ENCODE measurements around the gene ELAC2.

DNA sequence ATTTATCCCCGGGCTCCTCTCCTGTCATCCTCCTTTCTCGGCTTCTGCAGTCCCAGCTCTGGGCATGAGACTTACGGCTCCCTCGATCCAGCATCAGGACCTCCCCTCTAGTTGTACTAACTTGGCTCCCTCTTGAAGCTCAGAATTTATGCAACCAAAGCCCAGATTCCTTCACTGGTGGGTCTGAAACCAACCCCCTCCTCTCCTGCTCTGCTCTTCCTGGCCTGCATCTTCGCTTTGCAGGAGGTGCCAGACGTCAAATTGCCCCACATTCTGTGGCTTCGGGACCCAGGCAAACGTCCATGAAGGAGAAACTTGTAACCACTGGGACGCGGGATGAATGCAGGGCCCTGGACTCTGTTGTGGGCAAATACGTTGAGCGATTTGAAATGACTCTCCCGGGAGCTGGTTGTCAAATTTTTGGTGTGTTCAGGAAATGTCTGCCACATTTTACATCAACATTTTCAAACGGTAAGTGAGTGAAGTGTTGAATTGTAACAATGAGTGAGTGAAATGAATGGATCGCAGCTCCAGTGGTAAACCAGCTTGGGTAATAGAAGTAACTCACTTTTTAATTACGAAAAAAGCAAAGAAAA, 29.3 kb upstream of the ELAC2 start:
- TF ChIP-seq, protein P1, sequence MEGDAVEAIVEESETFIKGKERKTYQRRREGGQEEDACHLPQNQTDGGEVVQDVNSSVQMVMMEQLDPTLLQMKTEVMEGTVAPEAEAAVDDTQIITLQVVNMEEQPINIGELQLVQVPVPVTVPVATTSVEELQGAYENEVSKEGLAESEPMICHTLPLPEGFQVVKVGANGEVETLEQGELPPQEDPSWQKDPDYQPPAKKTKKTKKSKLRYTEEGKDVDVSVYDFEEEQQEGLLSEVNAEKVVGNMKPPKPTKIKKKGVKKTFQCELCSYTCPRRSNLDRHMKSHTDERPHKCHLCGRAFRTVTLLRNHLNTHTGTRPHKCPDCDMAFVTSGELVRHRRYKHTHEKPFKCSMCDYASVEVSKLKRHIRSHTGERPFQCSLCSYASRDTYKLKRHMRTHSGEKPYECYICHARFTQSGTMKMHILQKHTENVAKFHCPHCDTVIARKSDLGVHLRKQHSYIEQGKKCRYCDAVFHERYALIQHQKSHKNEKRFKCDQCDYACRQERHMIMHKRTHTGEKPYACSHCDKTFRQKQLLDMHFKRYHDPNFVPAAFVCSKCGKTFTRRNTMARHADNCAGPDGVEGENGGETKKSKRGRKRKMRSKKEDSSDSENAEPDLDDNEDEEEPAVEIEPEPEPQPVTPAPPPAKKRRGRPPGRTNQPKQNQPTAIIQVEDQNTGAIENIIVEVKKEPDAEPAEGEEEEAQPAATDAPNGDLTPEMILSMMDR (IDR thresholded peaks at IDR 0.05): no peak
- no peak for TF ChIP-seq EP300 (IDR thresholded peaks at IDR 0.05; ENCODE audit: low read depth)
- TF ChIP-seq POLR2A (IDR thresholded peaks at IDR 0.05): no peak
